Transverse colon (tissue), 4 donors: ENCODE measurements around the gene COLQ. TPM values are rescaled to one million over a fixed set of nuclear protein-coding genes. Genes with fewer than 3 reads are reported as not detected.

Experiments
- DNase-seq: peaks from one replicate; pipeline ENCODE4 v3.0.0-alpha.2; 2019
- H3K27ac ChIP-seq, 4 donors: fragments of 200-600 bp; sonication (generic); 2 replicates each; pipeline ENCODE4 v1.5.1; 2016 to 2018; ENCODE audit warnings: inconsistent platforms in 4 of 4
- H3K27me3 ChIP-seq: fragments of 200-600 bp; sonication (generic); 2 replicates; pipeline ENCODE4 v1.5.1; 2017; ENCODE audit warnings: inconsistent platforms
- H3K36me3 ChIP-seq, 4 donors: fragments of 200-600 bp; sonication (generic); 2 replicates each; pipeline ENCODE4 v1.5.1; 2017 to 2019; ENCODE audit warnings: inconsistent platforms in 4 of 4
- H3K4me1 ChIP-seq, 4 donors: fragments of 200-600 bp; sonication (generic); 2 replicates each; pipeline ENCODE4 v1.5.1; 2017 to 2020; ENCODE audit warnings: inconsistent platforms in 4 of 4
- H3K4me3 ChIP-seq, 4 donors: fragments of 200-600 bp; sonication (generic); 1 replicate in 1 of 4; 2 replicates in 3 of 4; pipeline versions ENCODE4 v1.5.1 to v1.6.1; 2017 to 2019; ENCODE audit warnings: inconsistent platforms in 4 of 4
- H3K9me3 ChIP-seq, 2 donors: fragments of 200-600 bp; sonication (generic); 2 replicates each; pipeline ENCODE4 v1.5.1; 2017 to 2019; ENCODE audit warnings: inconsistent platforms in 2 of 2
- EP300 ChIP-seq: sonication (generic); formaldehyde crosslinking; IDR thresholded peaks from one replicate; pipeline ENCODE4 v1.6.1; 2017; ENCODE audit warnings: antibody characterized with exemption, low read depth
- POLR2A ChIP-seq: fragments of 450-650 bp; IDR thresholded peaks from one replicate; pipeline ENCODE4 v1.6.1; 2016; ENCODE audit warnings: antibody characterized with exemption, mild to moderate bottlenecking, moderate library complexity
- POLR2AphosphoS5 ChIP-seq, 3 donors: sonication (generic); formaldehyde crosslinking; IDR thresholded peaks; one replicate each; pipeline ENCODE4 v1.6.1; 2016; ENCODE audit warnings: antibody characterized with exemption in 3 of 3
- WGBS, 2 donors: methylation state at CpG; one replicate each; pipeline ENCODE4 v1.1.5; 2018; ENCODE audit warnings: low coverage in 1 of 2; 5-methylcytosine and 5-hydroxymethylcytosine counted together
- in situ Hi-C, 4 donors: fragments of 200-750 bp; cut with MboI; loops; one replicate each; pipeline versions ENCODE4 v1.15.0 to v1.15.1; 2017; ENCODE audit warnings: low sequenced_read_pairs in 3 of 4, low pct_ligation_motif_present in 1 of 4, low pct_unique_long_range_greater_than_20kb in 1 of 4
- intact Hi-C: fragments of 100-400 bp; cut with DNase I; formaldehyde crosslinking; loops from one replicate; pipeline ENCODE4 v1.15.1; 2023; ENCODE audit warnings: low total_unique reads
- total RNA-seq, 4 donors: library from RNA; depleted of rRNA; stranded (reverse); fragments of >200 nt; gene quantifications; one replicate each; pipeline ENCODE4 v1.1.0, GENCODE V29; 2016
- TF ChIP-seq, protein P1 (sequence below), 5 experiments: fragments of 200-600 bp in 3 of 5; fragments of 450-650 bp in 2 of 5; sonication (generic) in 3 of 5; IDR thresholded peaks; 1 replicate in 2 of 5; 2 replicates in 3 of 5; pipeline ENCODE4 v1.5.1; 2016 to 2017; ENCODE audit warnings: antibody characterized with exemption in 5 of 5, inconsistent platforms in 3 of 5, mild to moderate bottlenecking in 2 of 5, moderate library complexity in 1 of 5

COLQ gene
- total RNA-seq, 4 donors from 2014 or later, result 0.68 to 1.7 TPM; not detected in 2

DNA sequence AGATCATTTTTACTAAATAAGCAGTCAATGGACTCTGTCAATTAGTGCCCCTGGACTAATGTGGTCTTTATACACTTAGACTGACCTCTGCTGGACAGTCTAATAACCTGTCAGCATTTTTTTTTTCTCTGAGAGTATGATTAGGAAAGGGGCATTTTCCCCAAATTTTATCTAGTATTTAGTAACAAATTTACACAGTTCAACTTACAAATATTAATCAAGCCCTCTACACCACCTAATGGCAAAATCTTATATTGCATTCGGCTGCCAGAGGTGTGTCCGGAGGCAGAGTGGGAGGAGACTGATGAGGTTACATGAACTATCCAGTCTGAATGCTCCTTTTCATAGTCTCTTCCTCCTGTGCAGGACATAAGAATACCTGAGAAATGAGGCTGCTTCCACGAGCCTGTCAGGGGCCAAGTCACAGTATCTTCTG is 36.0 kb upstream of the COLQ start:
- H3K4me1 ChIP-seq, result peaks cover 0 to 18% (median 2%) of the 10 kb centered on the region in 4 donors
- in situ Hi-C loops, result loop anchor here in 3 of 4 donors (25.0 kb wide), 4 partner anchors 120 to 445 kb away; partner anchors contain the start of genes EAF1 (in 3 of the 3), METTL6 (in 3 of the 3) and CAPN7 (in 2 of the 3)
- H3K4me3 ChIP-seq, result no peak overlapping the region
- WGBS, 2 donors, result 3% methylated on average over 3 of the region's 3 CpGs; no CpG with 5 or more reads in 1 of the 2 donors
- H3K27ac ChIP-seq, result peak overlapping the region in 1 of 4 donors; percentile 28
- DNase-seq, result peak; percentile 66
- H3K27me3 ChIP-seq, result no peaks in the 10 kb centered on the region
- H3K9me3 ChIP-seq, result no peaks in the 10 kb centered on the region
- H3K36me3 ChIP-seq, result peaks cover 0 to 8% (median 3%) of the 10 kb centered on the region in 4 donors
- intact Hi-C loops, result loop anchor here (10.0 kb wide), 1 partner anchor 123 kb away; no protein-coding TSS in a partner anchor
- TF ChIP-seq, protein P1, sequence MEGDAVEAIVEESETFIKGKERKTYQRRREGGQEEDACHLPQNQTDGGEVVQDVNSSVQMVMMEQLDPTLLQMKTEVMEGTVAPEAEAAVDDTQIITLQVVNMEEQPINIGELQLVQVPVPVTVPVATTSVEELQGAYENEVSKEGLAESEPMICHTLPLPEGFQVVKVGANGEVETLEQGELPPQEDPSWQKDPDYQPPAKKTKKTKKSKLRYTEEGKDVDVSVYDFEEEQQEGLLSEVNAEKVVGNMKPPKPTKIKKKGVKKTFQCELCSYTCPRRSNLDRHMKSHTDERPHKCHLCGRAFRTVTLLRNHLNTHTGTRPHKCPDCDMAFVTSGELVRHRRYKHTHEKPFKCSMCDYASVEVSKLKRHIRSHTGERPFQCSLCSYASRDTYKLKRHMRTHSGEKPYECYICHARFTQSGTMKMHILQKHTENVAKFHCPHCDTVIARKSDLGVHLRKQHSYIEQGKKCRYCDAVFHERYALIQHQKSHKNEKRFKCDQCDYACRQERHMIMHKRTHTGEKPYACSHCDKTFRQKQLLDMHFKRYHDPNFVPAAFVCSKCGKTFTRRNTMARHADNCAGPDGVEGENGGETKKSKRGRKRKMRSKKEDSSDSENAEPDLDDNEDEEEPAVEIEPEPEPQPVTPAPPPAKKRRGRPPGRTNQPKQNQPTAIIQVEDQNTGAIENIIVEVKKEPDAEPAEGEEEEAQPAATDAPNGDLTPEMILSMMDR (IDR thresholded peaks at IDR 0.05), result peak; percentile 51 to 68 (median 64)
- TF ChIP-seq POLR2A (no peak), POLR2AphosphoS5 (IDR thresholded peaks at IDR 0.05) (no peak), EP300 (no peak)

DNA sequence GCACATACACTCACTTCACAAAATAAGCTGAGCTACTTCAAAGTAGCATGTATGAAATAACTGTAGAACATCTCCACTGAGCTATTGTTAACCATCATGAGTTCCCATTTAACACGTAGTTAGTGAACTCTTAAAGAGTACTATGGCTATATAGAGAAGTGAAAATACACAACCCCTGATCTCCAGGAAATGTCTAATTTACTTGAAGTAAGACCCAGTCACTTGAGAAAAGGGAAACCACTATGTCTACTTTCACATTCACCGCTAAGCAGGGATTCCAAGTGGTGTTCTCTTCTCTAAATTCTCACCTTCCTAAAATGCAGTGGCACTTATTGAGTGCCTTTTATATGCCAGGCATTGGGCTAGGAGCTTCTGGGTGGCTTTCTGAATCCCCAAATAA is 35.0 kb upstream of the COLQ start:
- no peaks in the 10 kb centered on the region for H3K9me3 ChIP-seq
- intact Hi-C loops (loop anchor here (10.0 kb wide), 1 partner anchor 122 kb away; no protein-coding TSS in a partner anchor), in situ Hi-C loops (loop anchor here in 3 of 4 donors (25.0 kb wide), 4 partner anchors 119 to 444 kb away; partner anchors contain the start of genes EAF1 (in 3 of the 3), METTL6 (in 3 of the 3) and CAPN7 (in 2 of the 3))
- whole genome bisulfite sequencing, 2 donors, result 46 to 59% methylated on average over 2 of the region's 2 CpGs
- no peak overlapping the region for H3K4me3 ChIP-seq
- H3K27me3 ChIP-seq, result no peaks in the 10 kb centered on the region
- H3K27ac ChIP-seq, result peak overlapping the region in 1 of 4 donors; percentile 18
- TF ChIP-seq, protein P1 (IDR thresholded peaks at IDR 0.05), result no peak
- no peak for TF ChIP-seq POLR2A
- TF ChIP-seq POLR2AphosphoS5 (IDR thresholded peaks at IDR 0.05), result no peak
- no peak for TF ChIP-seq EP300
- no peaks in the 10 kb centered on the region for H3K36me3 ChIP-seq
- DNase-seq, result no peak
- H3K4me1 ChIP-seq, result peaks cover 0 to 11% (median 2%) of the 10 kb centered on the region in 4 donors

DNA sequence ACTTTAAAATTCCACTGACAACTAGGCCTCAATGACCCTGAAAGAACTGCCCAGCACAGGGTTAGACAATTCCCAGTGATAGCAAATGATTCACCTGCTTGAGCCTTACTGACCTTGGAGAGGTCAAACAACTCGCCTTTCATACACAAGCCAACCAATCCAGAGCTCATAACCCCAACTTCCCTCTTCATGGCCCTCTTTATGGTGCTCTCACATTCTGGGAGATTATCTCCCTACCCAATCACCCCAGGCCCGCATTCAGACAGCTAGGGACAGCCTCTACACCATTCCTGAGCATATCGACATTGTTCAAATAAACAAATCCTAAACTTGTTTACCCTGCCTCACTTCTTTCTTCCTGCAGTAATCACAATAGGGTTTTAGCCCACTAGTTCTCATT is 32.2 kb upstream of the COLQ start:
- TF ChIP-seq EP300, result no peak
- TF ChIP-seq, protein P1 (IDR thresholded peaks at IDR 0.05), result no peak
- TF ChIP-seq POLR2A, result no peak
- Histone ChIP-seq H3K36me3 (no peaks in the 10 kb centered on the region), H3K4me3 (no peak overlapping the region), H3K4me1 (peaks cover 0 to 11% (median 2%) of the 10 kb centered on the region in 4 donors), H3K9me3 (no peaks in the 10 kb centered on the region), H3K27ac (no peak overlapping the region), H3K27me3 (no peaks in the 10 kb centered on the region)
- intact Hi-C loops (loop anchor here (10.0 kb wide), 1 partner anchor 119 kb away; no protein-coding TSS in a partner anchor), in situ Hi-C loops (loop anchor here in 3 of 4 donors (25.0 kb wide), 4 partner anchors 116 to 441 kb away; partner anchors contain the start of genes EAF1 (in 3 of the 3), METTL6 (in 3 of the 3) and CAPN7 (in 2 of the 3))
- 80 to 84% methylated on average over 2 to 3 of the region's 3 CpGs for WGBS, 2 donors
- DNase-seq, result no peak

DNA sequence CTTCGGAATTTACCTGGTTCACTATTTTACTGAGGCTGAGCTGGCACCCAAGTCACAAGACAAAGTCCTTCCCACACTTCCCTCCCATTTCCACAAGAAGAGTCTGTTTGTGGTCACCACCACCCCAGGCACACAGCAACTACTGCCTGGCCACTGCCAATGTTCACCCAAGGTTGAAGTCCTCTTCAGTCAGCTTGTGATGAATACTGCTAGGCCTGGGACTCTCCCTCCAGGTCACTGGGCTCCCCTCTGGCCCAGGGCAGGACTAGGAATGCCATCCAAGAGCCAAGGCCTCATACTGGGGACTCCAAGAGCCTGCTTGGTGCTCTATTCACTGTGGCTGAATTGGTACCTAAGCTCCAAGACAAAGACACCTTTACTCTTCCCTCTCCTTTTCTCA is 30.4 kb upstream of the COLQ start:
- Histone ChIP-seq H3K36me3 (no peaks in the 10 kb centered on the region), H3K4me3 (no peak overlapping the region), H3K27me3 (no peaks in the 10 kb centered on the region), H3K9me3 (no peaks in the 10 kb centered on the region), H3K27ac (no peak overlapping the region), H3K4me1 (peaks cover 0 to under 1% (median 0%) of the 10 kb centered on the region in 4 donors)
- DNase-seq, result no peak
- TF ChIP-seq EP300 (no peak), POLR2A (no peak), POLR2AphosphoS5 (IDR thresholded peaks at IDR 0.05) (no peak)
- TF ChIP-seq, protein P1 (IDR thresholded peaks at IDR 0.05), result no peak
- in situ Hi-C loops, result loop anchor here in 3 of 4 donors (25.0 kb wide), 4 partner anchors 115 to 440 kb away; partner anchors contain the start of genes EAF1 (in 3 of the 3), METTL6 (in 3 of the 3) and CAPN7 (in 2 of the 3)
- intact Hi-C loops, result loop anchor here (10.0 kb wide), 1 partner anchor 117 kb away; no protein-coding TSS in a partner anchor
- WGBS, 2 donors, result 87% methylated on average over 1 of the region's 1 CpG; no CpG with 5 or more reads in 1 of the 2 donors
